ENCODE data around the gene DBNL. TPM values are rescaled to one million over a fixed set of nuclear protein-coding genes. Genes with fewer than 3 reads are reported as not detected.
A peak's percentile ranks its signal among the peaks of the same experiment; 100 is the strongest.

DBNL gene
- total and polyA plus RNA-seq, 8 donors = 22.1 to 53.7 (median 34.7) TPM

- 78 to 80% methylated on average over 10 of the region's 10 CpGs for WGBS, 2 donors
- H3K9me3 ChIP-seq = no peaks in the 10 kb centered on the region
- no peak for ATAC-seq
- no peak for FAIRE-seq
- no peaks in the 10 kb centered on the region for H3K27me3 ChIP-seq
- H3K36me3 ChIP-seq = peaks cover 0 to 21% (median 19%) of the 10 kb centered on the region in 3 donors
- peak in 1 of 6 donors; percentile 45 for DNase-seq
- peaks cover 0 to 13% (median 9%) of the 10 kb centered on the region in 3 donors for H3K4me1 ChIP-seq
- no peak for TF ChIP-seq CTCF (IDR thresholded peaks at IDR 0.05)
- intact Hi-C loops (cut with DNase I) = no loop called here
- no peak overlapping the region for H3K27ac ChIP-seq
- no peak overlapping the region for H3K4me3 ChIP-seq
Measured at GRCh38 chr7:44063547-44063893, 19.0 kb downstream of the DBNL start.

- ATAC-seq (peak in 1 of 4 donors; percentile 1), DNase-seq (peak in 2 of 6 donors; percentile 53 to 63), FAIRE-seq (no peak)
- 60 to 62% methylated on average over 16 of the region's 16 CpGs for WGBS, 2 donors
- Histone ChIP-seq H3K4me3 (no peak overlapping the region), H3K36me3 (peaks cover 0 to 16% (median 14%) of the 10 kb centered on the region in 3 donors), H3K4me1 (peaks cover 0 to 13% (median 9%) of the 10 kb centered on the region in 3 donors), H3K9me3 (no peaks in the 10 kb centered on the region), H3K27me3 (no peaks in the 10 kb centered on the region), H3K27ac (no peak overlapping the region)
- no peak for TF ChIP-seq CTCF (IDR thresholded peaks at IDR 0.05)
- intact Hi-C loops (cut with DNase I) = no loop called here
Measured at GRCh38 chr7:44063894-44064651, 19.6 kb downstream of the DBNL start.

DNA sequence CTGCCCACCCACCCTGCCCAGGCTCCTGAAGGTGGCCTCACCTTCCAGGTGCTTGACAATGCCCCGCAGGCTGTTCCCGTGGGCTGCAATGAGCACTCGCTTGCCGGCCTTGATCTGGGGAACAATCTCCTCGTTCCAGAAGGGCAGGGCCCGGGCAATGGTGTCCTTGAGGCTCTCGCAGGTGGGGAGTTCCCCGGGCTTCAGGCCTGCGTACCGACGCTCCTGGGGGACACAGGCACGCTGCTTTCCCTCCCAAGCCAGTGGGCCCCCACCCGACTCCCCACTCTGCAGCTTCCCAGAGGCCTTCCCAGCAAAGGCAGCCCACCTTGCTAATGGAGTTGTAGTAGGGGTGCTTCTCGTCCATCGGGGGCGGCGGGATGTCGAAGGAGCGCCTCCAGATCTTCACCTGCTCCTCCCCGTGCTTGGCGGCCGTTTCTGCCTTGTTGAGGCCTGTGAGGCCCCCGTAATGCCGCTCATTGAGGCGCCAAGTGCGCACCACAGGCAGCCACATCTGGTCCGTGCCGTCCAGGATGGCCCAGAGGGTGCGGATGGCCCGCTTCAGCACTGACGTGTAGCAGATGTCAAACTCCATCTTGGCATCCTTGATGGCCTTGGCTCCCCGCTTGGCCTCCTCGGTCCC lies 20.4 kb downstream of the DBNL start:
- whole genome bisulfite sequencing, 2 donors = 13 to 20% methylated on average over 27 to 33 of the region's 33 CpGs
- no peak for TF ChIP-seq CTCF (IDR thresholded peaks at IDR 0.05)
- Histone ChIP-seq H3K27me3 (no peaks in the 10 kb centered on the region), H3K27ac (no peak overlapping the region), H3K4me3 (no peak overlapping the region), H3K36me3 (peaks cover 0 to 7% (median 6%) of the 10 kb centered on the region in 3 donors), H3K9me3 (no peaks in the 10 kb centered on the region), H3K4me1 (peaks cover 0 to 13% (median 9%) of the 10 kb centered on the region in 3 donors)
- intact Hi-C loops (cut with DNase I) = no loop called here
- FAIRE-seq (no peak), ATAC-seq (peak; percentile 19 to 79 (median 47)), DNase-seq (peak in 2 of 6 donors; percentile 62 to 79)

GRCh38 chr7:44065431-44066110 lies 21.1 kb downstream of the DBNL start, which contains the start of gene PGAM2:
PGAM2 (minus strand) TSS chr7:44065567; CDS start chr7:44065529, 38 bp downstream.
- H3K4me3 ChIP-seq = no peak within 1 kb of the TSS
- no peak for FAIRE-seq

More at GRCh38 chr7:44065431-44066110, 21.1 kb downstream of the DBNL start, which contains the start of gene PGAM2:
- DNase-seq (peak in 3 of 6 donors; percentile 60 to 78 (median 60)), ATAC-seq (peak; percentile 29 to 51 (median 34))
- intact Hi-C loops (cut with DNase I) = no loop called here
- Histone ChIP-seq H3K27me3 (no peaks in the 10 kb centered on the region), H3K36me3 (peaks cover 0 to 5% (median under 1%) of the 10 kb centered on the region in 3 donors), H3K4me1 (peaks cover 0 to 13% (median 9%) of the 10 kb centered on the region in 3 donors), H3K9me3 (no peaks in the 10 kb centered on the region), H3K27ac (no peak within 1 kb of the TSS)
- TF ChIP-seq CTCF (IDR thresholded peaks at IDR 0.05) = no peak
- WGBS, 2 donors = 22 to 27% methylated on average over 14 of the region's 14 CpGs

Data from pancreas (tissue), 10 donors.